HepG2 (cell line): Measurements from ENCODE around the gene SUDS3. TPM values are rescaled to one million over a fixed set of nuclear protein-coding genes. Genes with fewer than 3 reads are reported as not detected.

Source experiments
- ATAC-seq: fragments of 200-7000 bp; cut with Tn5 transposase; 3 replicates; pipeline ENCODE4 v1.9.1; 2020; ENCODE audit warnings: mild to moderate bottlenecking, moderate library complexity
- BruUV-seq: library from RNA; stranded (reverse); fragments of 400-500 nt; replicated peaks from 2 replicates; lab custom pipeline; 2021; lab: Mats Ljungman, UMichigan
- CTCF ChIA-PET: fragments of 300-600 bp; formaldehyde crosslinking; extraction: SDS; loops from one replicate; lab custom pipeline; 2021; ENCODE audit warnings: low total read pairs, inconsistent platforms, low intra/inter-chr PET ratio; lab: Yijun Ruan, JAX
- POLR2A ChIA-PET: fragments of 350-600 bp; sonication (Branson Sonifier 250); formaldehyde crosslinking; loops from one replicate; lab custom pipeline; 2020; ENCODE audit warnings: antibody characterized with exemption, inconsistent platforms; lab: Yijun Ruan, JAX
- DNase-seq: peaks from one replicate; pipeline ENCODE4 v3.0.0-alpha.2; 2015; ENCODE audit warnings: low spot score
- FAIRE-seq: peaks from 3 replicates; lab custom pipeline; 2011; peaks lifted over from hg19 to GRCh38; lab: Jason Lieb, UNC
- H2AFZ ChIP-seq: one replicate; pipeline ENCODE4 v1.6.1; 2011; ENCODE audit warnings: low read length, inconsistent platforms
- H3K27ac ChIP-seq: fragments of 300-600 bp; 3 replicates; pipeline ENCODE4 v1.8.0; 2011; ENCODE audit warnings: mixed run types, mild to moderate bottlenecking, mixed read lengths, low read length, inconsistent platforms; ENCODE audit not compliant: insufficient read depth; ENCODE audit errors: extremely low read length
- H3K27me3 ChIP-seq, 2 experiments: fragments of 200-600 bp in 1 of 2; 2 replicates in 1 of 2; 3 replicates in 1 of 2; pipeline versions ENCODE4 v1.6.0 to v1.8.0; 2011; ENCODE audit warnings: low read length in 2 of 2, mild to moderate bottlenecking in 2 of 2, moderate library complexity in 2 of 2, inconsistent platforms in 1 of 2; ENCODE audit not compliant: insufficient read depth in 2 of 2, control insufficient read depth in 1 of 2
- H3K36me3 ChIP-seq, 2 experiments: fragments of 200-600 bp in 1 of 2; replicated peaks in 1 of 2; 2 replicates in 1 of 2; 3 replicates in 1 of 2; pipeline versions ENCODE4 v1.5.1 to v1.8.0; 2011; ENCODE audit warnings: low read length in 2 of 2, inconsistent platforms in 1 of 2; ENCODE audit not compliant: insufficient read depth in 2 of 2, control insufficient read depth in 1 of 2
- H3K4me1 ChIP-seq: 2 replicates; pipeline ENCODE4 v1.5.1; 2012; ENCODE audit warnings: low read length, inconsistent platforms; ENCODE audit not compliant: insufficient read depth
- H3K4me2 ChIP-seq: 2 replicates; pipeline ENCODE4 v1.6.0; 2011; ENCODE audit warnings: low read depth, low read length, inconsistent platforms
- H3K4me3 ChIP-seq, 3 experiments: fragments of 200-600 bp in 1 of 3; sonication (generic), shearing (Covaris generic) in 1 of 3; replicated peaks in 1 of 3; 2 replicates each; pipeline ENCODE4 v1.5.1; 2011 to 2016; ENCODE audit warnings: low read length in 3 of 3, inconsistent platforms in 2 of 3, low read depth in 2 of 3, mild to moderate bottlenecking in 2 of 3, control low read depth in 1 of 3, mixed read lengths in 1 of 3; ENCODE audit not compliant: insufficient read depth in 1 of 3
- H3K79me2 ChIP-seq: one replicate; pipeline ENCODE4 v1.6.1; 2011; ENCODE audit warnings: low read length, inconsistent platforms; ENCODE audit not compliant: insufficient read depth
- H3K9ac ChIP-seq: 2 replicates; pipeline ENCODE4 v1.6.0; 2011; ENCODE audit warnings: mild to moderate bottlenecking, low read depth, low read length, inconsistent platforms; ENCODE audit not compliant: insufficient read depth
- H3K9me3 ChIP-seq: 2 replicates; pipeline ENCODE4 v1.5.1; 2012; ENCODE audit warnings: mild to moderate bottlenecking, low read length
- H4K20me1 ChIP-seq: 2 replicates; pipeline ENCODE4 v1.6.0; 2011; ENCODE audit warnings: inconsistent platforms, mild to moderate bottlenecking, low read length, moderate library complexity; ENCODE audit not compliant: insufficient read depth
- CBX2 ChIP-seq, 2 experiments: fragments of 200-600 bp in 1 of 2; sonication (generic); formaldehyde crosslinking in 1 of 2; IDR thresholded peaks; 2 replicates each; pipeline versions ENCODE4 v1.7.0 to v1.8.1; 2018 to 2022; ENCODE audit warnings: low read depth in 2 of 2, low read length in 1 of 2, mild to moderate bottlenecking in 1 of 2, missing genetic modification reagents in 1 of 2
- FLYWCH1 ChIP-seq: sonication (generic); formaldehyde crosslinking; IDR thresholded peaks from 2 replicates; pipeline ENCODE4 v1.8.1; 2023; ENCODE audit warnings: mild to moderate bottlenecking, missing genetic modification reagents
- GPN1 ChIP-seq: sonication (generic); formaldehyde crosslinking; IDR thresholded peaks from 2 replicates; pipeline ENCODE4 v1.5.1; 2020; ENCODE audit warnings: missing genetic modification reagents, borderline replicate concordance
- MAFK ChIP-seq, 2 experiments: IDR thresholded peaks in 1 of 2; conservative IDR thresholded peaks in 1 of 2; 2 replicates each; pipeline ENCODE4 v1.6.1; 2011; ENCODE audit warnings: improper control_type of control experiment in 2 of 2, low read length in 2 of 2
- SMARCC2 ChIP-seq: fragments of 450-650 bp; IDR thresholded peaks from 2 replicates; pipeline ENCODE4 v1.6.1; 2017; ENCODE audit warnings: antibody characterized with exemption, mild to moderate bottlenecking
- ZBTB20 ChIP-seq: sonication (generic); formaldehyde crosslinking; IDR thresholded peaks from 2 replicates; pipeline ENCODE4 v1.8.1; 2023; ENCODE audit warnings: missing genetic modification reagents, low read depth, mild to moderate bottlenecking, borderline replicate concordance
- ZIK1 ChIP-seq: sonication (generic); formaldehyde crosslinking; IDR thresholded peaks from 2 replicates; pipeline ENCODE4 v1.5.0; 2020; ENCODE audit warnings: mild to moderate bottlenecking, low read depth, missing genetic modification reagents, borderline replicate concordance
- ZNF30 ChIP-seq: sonication (generic); formaldehyde crosslinking; IDR thresholded peaks from 2 replicates; pipeline ENCODE4 v1.5.0; 2020; ENCODE audit warnings: mild to moderate bottlenecking, missing genetic modification reagents
- ZNF329 ChIP-seq: sonication (generic); formaldehyde crosslinking; IDR thresholded peaks from 2 replicates; pipeline ENCODE4 v1.9.0; 2021; ENCODE audit warnings: low read depth, mild to moderate bottlenecking, missing genetic modification reagents
- ZNF503 ChIP-seq: sonication (generic); formaldehyde crosslinking; IDR thresholded peaks from 2 replicates; pipeline ENCODE4 v1.4.0; 2020; ENCODE audit warnings: missing genetic modification reagents
- ZNF547 ChIP-seq: sonication (generic); formaldehyde crosslinking; IDR thresholded peaks from 2 replicates; pipeline ENCODE4 v1.5.1; 2020; ENCODE audit warnings: mild to moderate bottlenecking, missing genetic modification reagents
- ZNF557 ChIP-seq: sonication (generic); formaldehyde crosslinking; IDR thresholded peaks from 2 replicates; pipeline ENCODE4 v1.4.0; 2020; ENCODE audit warnings: missing genetic modification reagents
- ZNF747 ChIP-seq: sonication (generic); formaldehyde crosslinking; IDR thresholded peaks from 2 replicates; pipeline ENCODE4 v1.8.1; 2023; ENCODE audit warnings: missing genetic modification reagents, mild to moderate bottlenecking, borderline replicate concordance
- WGBS: methylation state at CpG from one replicate; pipeline ENCODE4 v1.1.6; 2017; ENCODE audit warnings: low lambda C conversion rate; 5-methylcytosine and 5-hydroxymethylcytosine counted together
- in situ Hi-C: cut with HindIII; loops from 2 replicates; pipeline ENCODE4 v1.10.0; 2017; ENCODE audit warnings: low pct_unique_long_range_greater_than_20kb; ENCODE audit not compliant: extremely low pct_ligation_motif_present
- intact Hi-C: fragments of 100-400 bp; cut with micrococcal nuclease; formaldehyde crosslinking; loops from one replicate; pipeline ENCODE4 v1.10.0; 2022; ENCODE audit not compliant: unreplicated experiment
- polyA plus RNA-seq, 8 experiments: library from polyadenylated mRNA; depleted of rRNA in 3 of 8; stranded (reverse) in 7 of 8; unstranded in 1 of 8; fragments of >200 nt; fragmentation: Illumina TruSeq in 4 of 8; extraction: Trizol in 4 of 8; gene quantifications; 2 replicates each; pipeline versions ENCODE4 v1.2.1 to v1.2.3, GENCODE V29; 2011 to 2016; ENCODE audit warnings: low read depth in 4 of 8, missing spikeins in 1 of 8, mixed read lengths in 1 of 8; ENCODE audit not compliant: insufficient read depth in 1 of 8
- total RNA-seq, 5 experiments: library from RNA; depleted of rRNA; stranded (reverse); fragments of >200 nt; fragmentation: Illumina TruSeq; extraction: Trizol; gene quantifications; 2 replicates each; pipeline ENCODE4 v1.2.3, GENCODE V29; 2016; ENCODE audit warnings: low read depth in 1 of 5

Gene SUDS3
- total and polyA plus RNA-seq, 2 of the 13 experiments (the other 11 are each of a cell fraction or from before 2014, with no cell fraction given) = 20.2 to 33.1 TPM

GRCh38 chr12:118357257-118358007 is 18.9 kb upstream of the SUDS3 start (continued):
- TF ChIP-seq ZNF329 (CRISPR knock-in tag) = no peak
- TF ChIP-seq, all 625 proteins: peak for 2

- POLR2A ChIA-PET = interaction anchor here (1.8 kb wide), 2 partner anchors 15 to 18 kb away, joined by 4 to 7 read pairs; partner anchors contain the start of genes SUDS3 and TAOK3
- no peak overlapping the region for H3K27ac ChIP-seq
- in situ Hi-C loops = no loop called here
Observed at GRCh38 chr12:118358008-118358359, 18.4 kb upstream of the SUDS3 start.

GRCh38 chr12:118358612-118359540 is 17.5 kb upstream of the SUDS3 start:
- no peak overlapping the region for H3K4me3 ChIP-seq
- in situ Hi-C loops (no loop called here), intact Hi-C loops (no loop called here)
- POLR2A ChIA-PET = interaction anchor here (1.8 kb wide), 2 partner anchors 14 to 17 kb away, joined by 4 to 7 read pairs; partner anchors contain the start of genes SUDS3 and TAOK3
- CTCF ChIA-PET = no interaction called here
- peaks cover 5% of the 10 kb centered on the region; the same call in 1 of the 2 replicates for H3K9me3 ChIP-seq
- no peak overlapping the region for H3K27ac ChIP-seq
- 95% methylated on average over 7 of the region's 7 CpGs for WGBS
- H2AFZ ChIP-seq = no peak overlapping the region
- peaks cover 3% of the 10 kb centered on the region for H3K79me2 ChIP-seq
- no peak overlapping the region for H3K4me2 ChIP-seq
- peaks cover 33% of the 10 kb centered on the region for H3K4me1 ChIP-seq
- no peaks in the 10 kb centered on the region for H3K27me3 ChIP-seq
- no peaks in the 10 kb centered on the region for H4K20me1 ChIP-seq
- no peaks in the 10 kb centered on the region for H3K36me3 ChIP-seq
- FAIRE-seq (no peak), DNase-seq (no peak), ATAC-seq (no peak)
- H3K9ac ChIP-seq = no peak overlapping the region
- no TSS peak for BruUV-seq
- TF ChIP-seq ZBTB20 = no peak
- TF ChIP-seq ZNF747 (CRISPR knock-in tag) = no peak
- TF ChIP-seq ZNF30 (CRISPR knock-in tag) = no peak
- no peak for TF ChIP-seq FLYWCH1 (CRISPR knock-in tag)
- no peak for TF ChIP-seq ZNF503 (CRISPR knock-in tag)
- no peak for TF ChIP-seq ZNF547
- no peak for TF ChIP-seq ZNF557 (CRISPR knock-in tag)
- TF ChIP-seq ZIK1 = no peak
- TF ChIP-seq CBX2 (IDR thresholded peaks at IDR 0.05; ENCODE audit: low read depth, low read length) = no peak
- no peak for TF ChIP-seq CBX2 (CRISPR knock-in tag; IDR thresholded peaks at IDR 0.05; ENCODE audit: low read depth)
- TF ChIP-seq SMARCC2 = no peak

More at GRCh38 chr12:118358008-118358359, 18.4 kb upstream of the SUDS3 start:
- no peak overlapping the region for H2AFZ ChIP-seq
- H3K4me3 ChIP-seq = no peak overlapping the region
- no peaks in the 10 kb centered on the region for H3K27me3 ChIP-seq
- H3K36me3 ChIP-seq = no peaks in the 10 kb centered on the region
- no peak overlapping the region for H3K4me2 ChIP-seq
- intact Hi-C loops = no loop called here
- no peak for DNase-seq
- no peak for ATAC-seq
- TF ChIP-seq MAFK (conservative IDR thresholded peaks at IDR 0.05 in 1 of 2, IDR thresholded peaks at IDR 0.05 in 1 of 2; ENCODE audit: low read length in 2 of 2) = peak in 1 of 2 experiments; percentile 44; a peak in 1 of 4 replicates
- TF ChIP-seq GPN1 (CRISPR knock-in tag) = no peak
- 93% methylated on average over 1 of the region's 1 CpG for WGBS
- H3K9ac ChIP-seq = no peak overlapping the region
- no peaks in the 10 kb centered on the region for H4K20me1 ChIP-seq
- CTCF ChIA-PET = no interaction called here
- peaks cover 40% of the 10 kb centered on the region for H3K4me1 ChIP-seq
- peaks cover 5% of the 10 kb centered on the region; the same call in 1 of the 2 replicates for H3K9me3 ChIP-seq
- no TSS peak for BruUV-seq
- H3K79me2 ChIP-seq = no peaks in the 10 kb centered on the region
- no peak for FAIRE-seq
